GM12864 (cell line): ENCODE measurements around the gene STPG2.

Experiments used
- DNase-seq: peaks from one replicate; pipeline ENCODE4 v3.0.0-alpha.2; 2011; ENCODE audit warnings: low read depth
- H3K4me3 ChIP-seq: 2 replicates; pipeline ENCODE4 v1.5.1; 2011; ENCODE audit warnings: mild to moderate bottlenecking, low read depth, low read length, control low read depth
- TF ChIP-seq, protein P1 (sequence below): IDR thresholded peaks from 2 replicates; pipeline ENCODE4 v1.5.1; 2011; ENCODE audit warnings: low read depth, mild to moderate bottlenecking, moderate library complexity, low read length, control low read depth, inconsistent platforms; ENCODE audit errors: missing control alignments

STPG2 gene

DNA sequence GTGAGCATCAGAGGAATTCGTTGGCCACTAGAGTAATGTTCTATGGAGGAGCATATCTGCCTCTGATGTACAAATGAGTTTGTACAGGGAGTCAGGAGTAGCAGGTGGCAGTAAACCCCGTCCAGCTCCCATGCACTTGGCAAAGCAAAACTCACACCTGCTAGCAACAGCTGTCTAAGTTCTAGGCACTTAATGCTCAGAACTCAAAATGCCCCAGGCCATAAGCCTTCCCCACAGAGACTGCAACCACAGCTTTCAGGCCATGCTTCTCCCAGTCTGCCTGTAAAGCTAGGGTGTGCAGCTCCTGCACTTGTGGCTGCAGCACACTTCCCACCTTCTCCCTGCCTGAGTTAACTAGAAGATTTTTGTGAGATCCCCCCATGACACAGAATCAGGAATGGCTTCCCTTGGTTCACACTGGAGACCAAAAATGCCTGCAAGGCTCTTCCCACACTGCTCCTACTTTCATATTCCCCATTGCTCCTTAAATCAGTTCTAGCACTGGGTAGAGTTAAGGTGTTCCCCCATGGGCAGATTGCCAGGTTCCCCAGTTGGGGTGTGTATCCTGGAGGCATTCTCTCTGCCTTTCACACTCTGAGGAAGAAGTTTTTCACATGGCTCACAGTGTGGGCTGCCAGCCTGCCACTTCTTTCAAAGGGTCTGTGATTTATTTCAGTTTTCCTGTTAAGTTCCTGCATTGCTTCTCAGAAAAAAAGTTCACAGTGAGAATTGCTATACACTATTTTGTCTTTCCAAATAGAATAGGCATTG is 189.9 kb downstream of the STPG2 start:
- TF ChIP-seq, protein P1, sequence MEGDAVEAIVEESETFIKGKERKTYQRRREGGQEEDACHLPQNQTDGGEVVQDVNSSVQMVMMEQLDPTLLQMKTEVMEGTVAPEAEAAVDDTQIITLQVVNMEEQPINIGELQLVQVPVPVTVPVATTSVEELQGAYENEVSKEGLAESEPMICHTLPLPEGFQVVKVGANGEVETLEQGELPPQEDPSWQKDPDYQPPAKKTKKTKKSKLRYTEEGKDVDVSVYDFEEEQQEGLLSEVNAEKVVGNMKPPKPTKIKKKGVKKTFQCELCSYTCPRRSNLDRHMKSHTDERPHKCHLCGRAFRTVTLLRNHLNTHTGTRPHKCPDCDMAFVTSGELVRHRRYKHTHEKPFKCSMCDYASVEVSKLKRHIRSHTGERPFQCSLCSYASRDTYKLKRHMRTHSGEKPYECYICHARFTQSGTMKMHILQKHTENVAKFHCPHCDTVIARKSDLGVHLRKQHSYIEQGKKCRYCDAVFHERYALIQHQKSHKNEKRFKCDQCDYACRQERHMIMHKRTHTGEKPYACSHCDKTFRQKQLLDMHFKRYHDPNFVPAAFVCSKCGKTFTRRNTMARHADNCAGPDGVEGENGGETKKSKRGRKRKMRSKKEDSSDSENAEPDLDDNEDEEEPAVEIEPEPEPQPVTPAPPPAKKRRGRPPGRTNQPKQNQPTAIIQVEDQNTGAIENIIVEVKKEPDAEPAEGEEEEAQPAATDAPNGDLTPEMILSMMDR, result no peak
- no peak overlapping the region for H3K4me3 ChIP-seq
- DNase-seq, result no peak

DNA sequence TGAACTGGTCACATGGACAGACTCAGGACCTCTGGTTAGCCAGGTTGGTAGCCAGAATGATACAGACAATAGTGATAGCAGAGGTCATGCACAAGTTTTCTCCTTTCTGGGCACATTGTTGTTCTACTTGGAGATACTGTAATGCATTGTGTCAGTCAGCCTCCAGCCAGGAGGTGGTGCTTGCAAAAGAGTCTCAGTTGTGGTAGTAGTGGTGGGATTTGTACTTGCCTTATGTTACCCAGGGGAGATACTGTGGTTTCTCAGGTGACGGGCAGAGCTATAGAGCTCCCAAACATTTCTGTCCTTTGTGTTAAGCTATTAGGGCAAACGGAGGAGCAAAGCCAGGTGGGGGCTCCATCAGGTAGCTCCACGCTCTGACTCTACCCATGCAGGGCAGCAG is 190.5 kb downstream of the STPG2 start:
- DNase-seq, result no peak
- H3K4me3 ChIP-seq, result no peak overlapping the region
- TF ChIP-seq, protein P1, result no peak

DNA sequence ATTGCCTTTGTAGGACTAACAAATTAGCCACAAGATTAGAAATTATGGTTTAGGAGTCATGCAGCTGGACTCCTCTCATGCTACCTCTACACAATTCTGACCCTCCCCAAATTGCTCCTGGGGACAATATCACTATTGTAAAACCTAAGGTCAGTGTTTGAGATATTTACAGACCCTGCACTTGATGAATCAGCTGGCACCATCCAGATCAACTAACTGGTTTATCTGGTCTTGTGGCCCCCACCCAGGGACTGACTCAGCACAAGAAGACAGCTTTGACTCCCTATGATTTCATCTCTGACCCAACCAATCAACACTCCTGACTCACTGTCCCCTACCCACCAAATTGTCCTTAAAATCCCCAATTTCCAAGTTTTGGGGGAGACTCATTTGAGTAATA is 192.4 kb downstream of the STPG2 start:
- TF ChIP-seq, protein P1, result no peak
- H3K4me3 ChIP-seq, result no peak overlapping the region
- DNase-seq, result no peak

DNA sequence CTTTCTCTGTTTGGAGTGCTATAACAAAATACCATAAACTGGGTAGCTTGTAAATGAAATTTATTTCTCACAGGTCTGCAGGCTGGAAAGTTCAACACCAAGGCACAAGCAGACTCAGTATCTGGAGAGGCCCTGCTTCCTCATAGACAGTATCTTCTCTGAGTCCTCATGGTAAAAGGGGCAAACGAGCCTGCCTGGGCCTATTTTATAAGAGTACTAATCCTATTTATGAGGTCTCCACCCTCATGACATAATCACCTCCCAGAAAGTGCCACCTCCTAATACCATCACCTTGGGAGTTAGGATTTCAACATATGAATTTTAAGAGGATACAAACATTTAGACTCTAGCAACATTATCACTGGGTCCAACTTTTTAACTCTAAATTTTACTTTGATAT is 200.3 kb downstream of the STPG2 start:
- TF ChIP-seq, protein P1, result no peak
- no peak for DNase-seq
- H3K4me3 ChIP-seq, result no peak overlapping the region

DNA sequence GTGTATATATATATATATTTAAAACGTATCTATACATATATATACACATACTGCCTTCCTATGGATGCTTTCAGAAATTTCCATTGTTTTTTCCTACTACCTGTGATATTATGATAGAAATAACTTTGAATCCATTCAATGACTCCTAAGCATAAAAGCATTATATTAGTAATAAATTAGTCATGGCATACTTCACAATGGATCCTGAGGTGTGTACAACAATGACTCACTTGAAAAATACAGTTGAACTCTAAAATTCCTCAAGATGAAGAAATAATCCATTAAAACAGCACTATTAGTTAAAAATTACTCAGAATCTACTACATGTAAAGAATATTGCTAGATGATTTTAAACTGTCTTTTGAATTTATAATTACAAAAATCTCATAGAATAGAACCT is 201.1 kb downstream of the STPG2 start:
- no peak overlapping the region for H3K4me3 ChIP-seq
- TF ChIP-seq, protein P1, result no peak
- DNase-seq, result no peak

DNA sequence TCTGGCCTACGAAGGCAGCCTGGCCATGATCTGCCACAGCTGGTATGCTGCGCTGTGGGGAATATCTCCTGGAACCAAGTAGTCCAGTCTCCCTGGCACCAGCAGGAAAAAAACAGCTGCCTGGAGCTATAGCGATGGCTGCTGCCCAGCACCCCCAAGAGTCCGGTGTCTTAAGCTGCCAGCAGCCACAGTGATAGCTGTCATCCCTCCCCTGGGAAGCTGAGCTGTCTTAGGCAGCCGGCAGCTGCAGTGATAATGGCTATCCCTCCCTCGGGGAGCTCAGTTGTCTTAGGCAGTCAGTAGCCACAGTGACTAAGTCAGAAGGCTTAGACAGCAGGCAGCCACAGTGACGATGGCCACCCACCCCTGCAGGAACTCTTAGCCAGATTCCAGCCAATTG is 205.1 kb downstream of the STPG2 start:
- no peak for DNase-seq
- TF ChIP-seq, protein P1, result no peak
- no peak overlapping the region for H3K4me3 ChIP-seq
